Erythroblast (primary cell): ENCODE data around the gene PRKAG3.

Experiments
- DNase-seq, 2 experiments: peaks; one replicate each; lab custom pipeline; 2025; lab: John Stamatoyannopoulos, UW
- GATA1 ChIP-seq: IDR thresholded peaks from 2 replicates; pipeline ENCODE4 v1.6.1; 2011; ENCODE audit warnings: low read depth, mild to moderate bottlenecking, control low read depth, low read length, moderate library complexity
- POLR2A ChIP-seq: IDR thresholded peaks from 2 replicates; pipeline ENCODE4 v1.6.1; 2011; ENCODE audit warnings: mild to moderate bottlenecking, low read length

The PRKAG3 gene

GRCh38 chr2:218839430-218839829, 7.8 kb upstream of the PRKAG3 start:
- TF ChIP-seq GATA1, result no peak
- TF ChIP-seq POLR2A, result no peak
- no peak for DNase-seq

GRCh38 chr2:218837495-218837894, 5.9 kb upstream of the PRKAG3 start:
- TF ChIP-seq GATA1, result no peak
- TF ChIP-seq POLR2A, result no peak
- DNase-seq, result no peak

GRCh38 chr2:218834685-218835084, 3.1 kb upstream of the PRKAG3 start:
- no peak for TF ChIP-seq POLR2A
- TF ChIP-seq GATA1, result no peak
- DNase-seq, result no peak

- TF ChIP-seq GATA1 (no peak), POLR2A (no peak)
- no peak for DNase-seq
These were observed 1.5 kb upstream of the PRKAG3 start for GRCh38 chr2:218833023-218833609.

- DNase-seq, result no peak
- TF ChIP-seq GATA1 (no peak), POLR2A (no peak)
These were observed 917 bp upstream of the PRKAG3 start for GRCh38 chr2:218832520-218832919.

GRCh38 chr2:218832081-218832480, 478 bp upstream of the PRKAG3 start:
- DNase-seq, result no peak
- TF ChIP-seq POLR2A, result no peak
- no peak for TF ChIP-seq GATA1

- no peak for DNase-seq
- TF ChIP-seq GATA1 (no peak), POLR2A (no peak)
These were observed 887 bp downstream of the PRKAG3 start for GRCh38 chr2:218830526-218831306.

- no peak for DNase-seq
- TF ChIP-seq GATA1, result no peak
These were observed 1.6 kb downstream of the PRKAG3 start for GRCh38 chr2:218829868-218830451.

GRCh38 chr2:218828477-218828778, 3.2 kb downstream of the PRKAG3 start:
- TF ChIP-seq POLR2A (no peak), GATA1 (no peak)
- no peak for DNase-seq

- no peak for DNase-seq
- TF ChIP-seq POLR2A, result no peak
- TF ChIP-seq GATA1, result no peak
These were observed 3.7 kb downstream of the PRKAG3 start for GRCh38 chr2:218827701-218828476.

GRCh38 chr2:218826791-218827190, 4.8 kb downstream of the PRKAG3 start:
- no peak for DNase-seq
- TF ChIP-seq POLR2A (no peak), GATA1 (no peak)

GRCh38 chr2:218824004-218824403, 7.6 kb downstream of the PRKAG3 start:
- no peak for DNase-seq
- TF ChIP-seq POLR2A (no peak), GATA1 (no peak)

- no peak for DNase-seq
These were observed 8.3 kb downstream of the PRKAG3 start for GRCh38 chr2:218823196-218823855.

More at GRCh38 chr2:218823196-218823855, 8.3 kb downstream of the PRKAG3 start:
- TF ChIP-seq GATA1 (no peak), POLR2A (no peak)
